ENCODE results near the gene PGM1. TPM values are rescaled to one million over a fixed set of nuclear protein-coding genes. Genes with fewer than 3 reads are reported as not detected.
"Not testable (repeated sequence)": the region's sequence is repeated elsewhere in the genome, so short reads cannot be mapped to it uniquely, and the experiment has no call there.

PGM1 gene
- total RNA-seq, result 10 to 100 TPM; 45.3 to 46.1 TPM

GRCh38 chr1:63593303-63593885 is at the start of gene PGM1:
Gene PGM1, plus strand, starts transcription at chr1:63593411. Its CDS starts 78 bp downstream, at chr1:63593489.
- H3K36me3 Mint-ChIP-seq, result peaks cover 27% of the 10 kb centered on the region
- no peaks in the 10 kb centered on the region for H3K9me3 Mint-ChIP-seq
- H3K27ac Mint-ChIP-seq, result peak within 1 kb of the TSS; percentile 98
- no peaks in the 10 kb centered on the region for H3K27me3 Mint-ChIP-seq
- peak within 1 kb of the TSS; percentile 95 for H3K4me3 Mint-ChIP-seq
- peaks cover 20% of the 10 kb centered on the region for H3K4me1 Mint-ChIP-seq
- peak; percentile 82 for DNase-seq

GRCh38 chr1:63545780-63546179 is 47.4 kb upstream of the PGM1 start:
- Mint-ChIP-seq H3K4me3 (no peak overlapping the region), H3K9me3 (no peaks in the 10 kb centered on the region), H3K27me3 (no peaks in the 10 kb centered on the region), H3K4me1 (no peaks in the 10 kb centered on the region), H3K27ac (no peak overlapping the region), H3K36me3 (peaks cover 6% of the 10 kb centered on the region)
- DNase-seq, result no peak

- Mint-ChIP-seq H3K9me3 (no peaks in the 10 kb centered on the region), H3K4me1 (no peaks in the 10 kb centered on the region), H3K4me3 (no peak overlapping the region), H3K27ac (no peak overlapping the region), H3K27me3 (no peaks in the 10 kb centered on the region), H3K36me3 (peaks cover 6% of the 10 kb centered on the region)
- no peak for DNase-seq
These were observed 45.5 kb upstream of the PGM1 start for GRCh38 chr1:63547621-63548294.

- Mint-ChIP-seq H3K27ac (no peak overlapping the region), H3K36me3 (peaks cover 6% of the 10 kb centered on the region), H3K27me3 (no peaks in the 10 kb centered on the region), H3K9me3 (no peaks in the 10 kb centered on the region), H3K4me1 (no peaks in the 10 kb centered on the region), H3K4me3 (no peak overlapping the region)
- DNase-seq, result no peak
These were observed 44.9 kb upstream of the PGM1 start for GRCh38 chr1:63548303-63548702.

- no peak for DNase-seq
- Mint-ChIP-seq H3K4me1 (no peaks in the 10 kb centered on the region), H3K4me3 (no peak overlapping the region), H3K36me3 (peaks cover 6% of the 10 kb centered on the region), H3K27me3 (no peaks in the 10 kb centered on the region), H3K27ac (no peak overlapping the region), H3K9me3 (no peaks in the 10 kb centered on the region)
These were observed 44.3 kb upstream of the PGM1 start for GRCh38 chr1:63548877-63549276.

GRCh38 chr1:63555480-63555879 is 37.7 kb upstream of the PGM1 start:
- H3K9me3 Mint-ChIP-seq, result no peaks in the 10 kb centered on the region
- H3K36me3 Mint-ChIP-seq, result peaks cover 10% of the 10 kb centered on the region
- no peak overlapping the region for H3K4me3 Mint-ChIP-seq
- H3K27ac Mint-ChIP-seq, result no peak overlapping the region
- no peaks in the 10 kb centered on the region for H3K27me3 Mint-ChIP-seq
- no peak for DNase-seq
- no peaks in the 10 kb centered on the region for H3K4me1 Mint-ChIP-seq

- Mint-ChIP-seq H3K4me1 (no peaks in the 10 kb centered on the region), H3K27ac (no peak overlapping the region), H3K36me3 (peaks cover 8% of the 10 kb centered on the region), H3K27me3 (no peaks in the 10 kb centered on the region), H3K9me3 (no peaks in the 10 kb centered on the region), H3K4me3 (no peak overlapping the region)
- peak; percentile 8 for DNase-seq
These were observed 35.7 kb upstream of the PGM1 start for GRCh38 chr1:63557365-63557987.

- Mint-ChIP-seq H3K4me3 (no peak overlapping the region), H3K27me3 (no peaks in the 10 kb centered on the region), H3K36me3 (peaks cover 10% of the 10 kb centered on the region), H3K4me1 (peaks cover 3% of the 10 kb centered on the region), H3K9me3 (no peaks in the 10 kb centered on the region), H3K27ac (no peak overlapping the region)
- no peak for DNase-seq
These were observed 33.9 kb upstream of the PGM1 start for GRCh38 chr1:63559357-63559756.

GRCh38 chr1:63563745-63564144 is 29.5 kb upstream of the PGM1 start:
- no peak overlapping the region for H3K4me3 Mint-ChIP-seq

GRCh38 chr1:63569068-63569467 is 24.1 kb upstream of the PGM1 start:
- Mint-ChIP-seq H3K4me1 (no peaks in the 10 kb centered on the region), H3K4me3 (no peak overlapping the region), H3K27ac (no peak overlapping the region), H3K27me3 (no peaks in the 10 kb centered on the region), H3K9me3 (no peaks in the 10 kb centered on the region), H3K36me3 (peaks cover 6% of the 10 kb centered on the region)
- no peak for DNase-seq

More at GRCh38 chr1:63563745-63564144, 29.5 kb upstream of the PGM1 start:
- Mint-ChIP-seq H3K27me3 (no peaks in the 10 kb centered on the region), H3K9me3 (no peaks in the 10 kb centered on the region), H3K27ac (no peak overlapping the region), H3K4me1 (peaks cover 3% of the 10 kb centered on the region), H3K36me3 (peaks cover 12% of the 10 kb centered on the region)
- no peak for DNase-seq

- DNase-seq, result no peak
- H3K4me1 Mint-ChIP-seq, result no peaks in the 10 kb centered on the region
- no peaks in the 10 kb centered on the region for H3K27me3 Mint-ChIP-seq
- H3K36me3 Mint-ChIP-seq, result peaks cover 2% of the 10 kb centered on the region
- H3K9me3 Mint-ChIP-seq, result no peaks in the 10 kb centered on the region
- H3K4me3 Mint-ChIP-seq, result no peak overlapping the region
- H3K27ac Mint-ChIP-seq, result no peak overlapping the region
These were observed 23.4 kb upstream of the PGM1 start for GRCh38 chr1:63569640-63570316.

GRCh38 chr1:63572686-63573085 is 20.5 kb upstream of the PGM1 start:
- not testable (repeated sequence) for H3K36me3 Mint-ChIP-seq, H3K27me3 Mint-ChIP-seq, H3K27ac Mint-ChIP-seq, H3K4me1 Mint-ChIP-seq, DNase-seq, H3K4me3 Mint-ChIP-seq, H3K9me3 Mint-ChIP-seq

- H3K9me3 Mint-ChIP-seq, DNase-seq, H3K4me1 Mint-ChIP-seq, H3K27ac Mint-ChIP-seq, H3K36me3 Mint-ChIP-seq, H3K4me3 Mint-ChIP-seq, H3K27me3 Mint-ChIP-seq: not testable (repeated sequence)
These were observed 18.9 kb upstream of the PGM1 start for GRCh38 chr1:63574203-63574796.

- no peak for DNase-seq
- H3K9me3 Mint-ChIP-seq, result peaks cover 1% of the 10 kb centered on the region
These were observed 17.8 kb upstream of the PGM1 start for GRCh38 chr1:63575340-63575826.

GRCh38 chr1:63586326-63586725 is 6.9 kb upstream of the PGM1 start:
- DNase-seq, H3K4me3 Mint-ChIP-seq, H3K9me3 Mint-ChIP-seq, H3K27me3 Mint-ChIP-seq: not testable (repeated sequence)
- Mint-ChIP-seq H3K27ac (peak overlapping the region; percentile 16), H3K4me1 (peaks cover 12% of the 10 kb centered on the region), H3K36me3 (peaks cover 35% of the 10 kb centered on the region)

More at GRCh38 chr1:63575340-63575826, 17.8 kb upstream of the PGM1 start:
- Mint-ChIP-seq H3K27ac (no peak overlapping the region), H3K4me1 (no peaks in the 10 kb centered on the region), H3K27me3 (no peaks in the 10 kb centered on the region), H3K4me3 (no peak overlapping the region), H3K36me3 (no peaks in the 10 kb centered on the region)

Data from activated naive CD8-positive, alpha-beta T cell treated with anti-CD3 and anti-CD28 coated beads for 36 hours (primary cell).